GM19193 (cell line): ENCODE results near the gene CALHM4.

ENCODE experiments used
- POLR2A ChIP-seq: IDR thresholded peaks from 4 replicates; pipeline ENCODE4 v1.6.1; 2011; ENCODE audit not compliant: insufficient read depth, insufficient read length; ENCODE audit errors: extremely low read depth

CALHM4 gene

GRCh38 chr6:116562019-116562403 lies 8.5 kb downstream of the CALHM4 start:
- no peak for TF ChIP-seq POLR2A

- no peak for TF ChIP-seq POLR2A
Measured at GRCh38 chr6:116562614-116563013, 9.1 kb downstream of the CALHM4 start.

GRCh38 chr6:116563830-116564229 lies 10.3 kb downstream of the CALHM4 start:
- TF ChIP-seq POLR2A = no peak

GRCh38 chr6:116564311-116564710 lies 10.8 kb downstream of the CALHM4 start:
- no peak for TF ChIP-seq POLR2A

GRCh38 chr6:116564921-116565872 lies 11.6 kb downstream of the CALHM4 start:
- TF ChIP-seq POLR2A = no peak

GRCh38 chr6:116568111-116568510 lies 14.6 kb downstream of the CALHM4 start:
- TF ChIP-seq POLR2A = no peak

GRCh38 chr6:116568821-116569755 lies 15.5 kb downstream of the CALHM4 start:
- no peak for TF ChIP-seq POLR2A

GRCh38 chr6:116570856-116571682 lies 17.5 kb downstream of the CALHM4 start, which contains the start of gene RWDD1:
Gene RWDD1, plus strand, starts transcription at chr6:116571504. Its CDS starts 79 bp downstream, at chr6:116571583.
- peak; percentile 91 for TF ChIP-seq POLR2A

GRCh38 chr6:116571683-116572000 lies 18.1 kb downstream of the CALHM4 start:
- no peak for TF ChIP-seq POLR2A

GRCh38 chr6:116572162-116572561 lies 18.6 kb downstream of the CALHM4 start:
- no peak for TF ChIP-seq POLR2A

GRCh38 chr6:116575227-116575626 lies 21.7 kb downstream of the CALHM4 start:
- TF ChIP-seq POLR2A = no peak

- no peak for TF ChIP-seq POLR2A
Measured at GRCh38 chr6:116577486-116577885, 23.9 kb downstream of the CALHM4 start.

GRCh38 chr6:116578335-116578734 lies 24.8 kb downstream of the CALHM4 start:
- no peak for TF ChIP-seq POLR2A

GRCh38 chr6:116579143-116579542 lies 25.6 kb downstream of the CALHM4 start:
- TF ChIP-seq POLR2A = no peak
